ENCODE measurements around the gene FST.

Gene FST

GRCh38 chr5:53480416-53481158 lies at the start of gene FST:
Gene FST (plus strand): TSS chr5:53480629. CDS start chr5:53480792, 163 bp downstream.
- no peaks in the 10 kb centered on the region for H3K36me3 ChIP-seq (ENCODE audit: insufficient read depth, low read length)
- H3K9me2 ChIP-seq (replicated peaks; ENCODE audit: low read depth, low read length): no peaks in the 10 kb centered on the region
- H3K4me3 ChIP-seq (ENCODE audit: low read length, poor library complexity, severe bottlenecking): peak within 1 kb of the TSS; percentile 87
- no peaks in the 10 kb centered on the region for H3K9me3 ChIP-seq (ENCODE audit: insufficient read depth, low read depth, low read length)
- TF ChIP-seq CTCF (conservative IDR thresholded peaks at IDR 0.05; ENCODE audit: low read length): no peak
- H2AFZ ChIP-seq (ENCODE audit: low read length): peak within 1 kb of the TSS; percentile 97
- H4K20me1 ChIP-seq (ENCODE audit: insufficient read depth, low read length, poor library complexity, severe bottlenecking): no peaks in the 10 kb centered on the region
- H3F3A ChIP-seq (ENCODE audit: low read depth): no peaks in the 10 kb centered on the region
- no peaks in the 10 kb centered on the region for H3K27me3 ChIP-seq (ENCODE audit: insufficient read depth, low read length, poor library complexity, severe bottlenecking)
- H3K4me1 ChIP-seq (ENCODE audit: insufficient read depth, low read length, poor library complexity, severe bottlenecking): peaks cover 10% of the 10 kb centered on the region
- H3K9ac ChIP-seq (ENCODE audit: low read depth, low read length, poor library complexity, severe bottlenecking): peak within 1 kb of the TSS; percentile 70
- H3K79me2 ChIP-seq (ENCODE audit: insufficient read depth, low read length): no peaks in the 10 kb centered on the region
- peak within 1 kb of the TSS; percentile 86 for H3K4me2 ChIP-seq (ENCODE audit: low read depth, low read length, poor library complexity, severe bottlenecking)

GRCh38 chr5:53431665-53432064 lies 48.8 kb upstream of the FST start:
- Histone ChIP-seq H3K36me3 (ENCODE audit: insufficient read depth, low read length) (no peaks in the 10 kb centered on the region), H3K4me1 (ENCODE audit: insufficient read depth, low read length, poor library complexity, severe bottlenecking) (no peaks in the 10 kb centered on the region), H2AFZ (ENCODE audit: low read length) (no peak overlapping the region), H3K79me2 (ENCODE audit: insufficient read depth, low read length) (no peaks in the 10 kb centered on the region), H3K9me2 (replicated peaks; ENCODE audit: low read depth, low read length) (no peaks in the 10 kb centered on the region), H3K9me3 (ENCODE audit: insufficient read depth, low read depth, low read length) (no peaks in the 10 kb centered on the region), H3K27me3 (ENCODE audit: insufficient read depth, low read length, poor library complexity, severe bottlenecking) (no peaks in the 10 kb centered on the region), H3K9ac (ENCODE audit: low read depth, low read length, poor library complexity, severe bottlenecking) (no peak overlapping the region), H3K4me2 (ENCODE audit: low read depth, low read length, poor library complexity, severe bottlenecking) (no peak overlapping the region), H3F3A (ENCODE audit: low read depth) (no peaks in the 10 kb centered on the region), H3K4me3 (ENCODE audit: low read length, poor library complexity, severe bottlenecking) (no peak overlapping the region), H4K20me1 (ENCODE audit: insufficient read depth, low read length, poor library complexity, severe bottlenecking) (no peaks in the 10 kb centered on the region)
- TF ChIP-seq EZH2phosphoT487 (IDR thresholded peaks at IDR 0.05; ENCODE audit: borderline replicate concordance) (no peak), CTCF (conservative IDR thresholded peaks at IDR 0.05; ENCODE audit: low read length) (no peak)

GRCh38 chr5:53433026-53433425 lies 47.4 kb upstream of the FST start:
- H3K36me3 ChIP-seq (ENCODE audit: insufficient read depth, low read length): no peaks in the 10 kb centered on the region
- no peaks in the 10 kb centered on the region for H3K27me3 ChIP-seq (ENCODE audit: insufficient read depth, low read length, poor library complexity, severe bottlenecking)
- no peak overlapping the region for H2AFZ ChIP-seq (ENCODE audit: low read length)
- no peaks in the 10 kb centered on the region for H4K20me1 ChIP-seq (ENCODE audit: insufficient read depth, low read length, poor library complexity, severe bottlenecking)
- no peak overlapping the region for H3K4me2 ChIP-seq (ENCODE audit: low read depth, low read length, poor library complexity, severe bottlenecking)
- TF ChIP-seq EZH2phosphoT487 (IDR thresholded peaks at IDR 0.05; ENCODE audit: borderline replicate concordance): no peak
- no peak for TF ChIP-seq CTCF (conservative IDR thresholded peaks at IDR 0.05; ENCODE audit: low read length)
- no peaks in the 10 kb centered on the region for H3F3A ChIP-seq (ENCODE audit: low read depth)
- no peak overlapping the region for H3K4me3 ChIP-seq (ENCODE audit: low read length, poor library complexity, severe bottlenecking)
- no peaks in the 10 kb centered on the region for H3K79me2 ChIP-seq (ENCODE audit: insufficient read depth, low read length)
- H3K4me1 ChIP-seq (ENCODE audit: insufficient read depth, low read length, poor library complexity, severe bottlenecking): no peaks in the 10 kb centered on the region
- no peak overlapping the region for H3K9ac ChIP-seq (ENCODE audit: low read depth, low read length, poor library complexity, severe bottlenecking)
- no peaks in the 10 kb centered on the region for H3K9me3 ChIP-seq (ENCODE audit: insufficient read depth, low read depth, low read length)
- no peaks in the 10 kb centered on the region for H3K9me2 ChIP-seq (replicated peaks; ENCODE audit: low read depth, low read length)
